GM20431 (cell line): ENCODE results near the gene GGNBP2.

ENCODE experiments used
- in situ Hi-C: fragments of 300-500 bp; cut with MseI, MboI; formaldehyde crosslinking; loops from one replicate; pipeline ENCODE4 v1.15.0; 2020; ENCODE audit warnings: low sequenced_read_pairs; ENCODE audit not compliant: unreplicated experiment

Gene GGNBP2

DNA sequence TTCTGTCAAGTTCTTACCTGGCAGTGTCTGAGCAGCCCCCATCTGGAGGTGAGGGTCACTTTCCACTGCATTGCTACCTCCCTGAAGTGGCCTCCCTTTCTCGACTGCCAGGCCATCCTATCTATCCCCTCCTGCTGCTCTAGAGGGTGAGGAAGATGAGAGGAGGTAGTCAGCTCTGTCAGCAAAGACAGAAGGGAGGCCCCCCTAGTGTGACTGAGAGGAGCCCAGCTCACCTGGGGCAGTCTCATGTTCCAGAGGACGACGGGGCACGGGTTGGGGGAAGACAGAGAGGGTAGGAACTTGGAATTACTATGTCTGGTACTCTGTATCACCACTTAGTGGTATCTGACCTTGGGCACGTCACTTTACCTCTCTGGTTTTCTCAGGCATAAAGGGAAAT is 32.1 kb upstream of the GGNBP2 start:
- in situ Hi-C loops: no loop called here

DNA sequence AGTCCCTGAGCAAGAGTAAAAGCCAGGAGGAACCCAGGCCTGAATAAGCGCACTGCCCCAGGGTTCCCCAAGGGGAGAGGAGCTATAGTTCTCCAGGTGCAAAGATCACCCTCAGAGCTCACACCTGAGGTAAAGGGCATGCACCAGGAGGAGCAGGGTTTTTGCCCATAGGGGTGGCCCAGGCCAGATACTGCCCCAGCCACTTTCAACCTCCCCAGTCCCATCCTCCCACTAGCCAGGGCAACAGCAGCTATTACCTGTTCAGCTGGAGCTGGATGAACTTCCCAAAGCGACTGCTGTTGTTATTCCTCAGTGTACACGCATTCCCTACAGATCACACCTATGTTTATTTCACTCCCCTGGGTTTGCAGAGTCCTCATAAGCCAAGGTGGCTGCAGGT is 29.9 kb upstream of the GGNBP2 start:
- in situ Hi-C loops: no loop called here

DNA sequence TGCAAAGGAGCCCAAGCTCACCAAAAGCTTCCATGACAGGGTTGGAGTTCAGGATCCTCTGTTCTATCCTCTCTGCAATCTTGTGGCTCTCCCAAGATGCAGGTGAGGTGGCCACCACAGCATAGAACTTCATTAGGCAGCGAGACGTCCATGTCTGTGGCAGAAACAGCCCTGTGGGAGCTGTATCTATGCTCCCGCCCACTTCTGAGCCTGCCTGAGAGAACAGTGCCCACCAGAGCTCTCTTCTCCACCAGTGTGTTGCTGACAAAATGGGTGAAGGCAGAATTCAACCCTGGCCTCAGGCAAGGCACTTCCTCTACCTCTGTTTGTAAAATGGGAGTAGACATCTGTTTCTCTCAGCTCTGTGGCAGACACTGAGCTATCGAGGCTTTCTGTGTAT is 28.9 kb upstream of the GGNBP2 start:
- in situ Hi-C loops: no loop called here

DNA sequence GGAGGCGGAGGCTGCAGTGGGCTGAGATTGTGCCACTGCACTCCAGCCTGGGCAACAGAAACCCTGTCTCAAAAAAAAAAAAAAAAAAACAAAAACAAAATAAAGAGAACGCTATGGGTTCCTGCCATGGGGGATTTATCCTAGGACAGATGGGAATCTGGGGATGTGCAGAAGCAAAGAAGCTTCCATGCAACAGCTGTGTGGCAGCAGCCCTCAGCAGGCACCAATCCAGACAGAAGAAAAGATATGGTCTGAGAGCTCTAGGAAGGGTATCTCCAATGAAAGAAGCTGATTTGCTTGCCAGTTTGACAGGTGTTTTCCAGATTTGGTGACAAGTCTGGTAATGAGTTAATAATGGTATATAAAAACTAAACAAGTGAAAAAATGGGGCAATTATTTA is 21.6 kb upstream of the GGNBP2 start:
- in situ Hi-C loops: no loop called here

GRCh38 chr17:36524428-36524876 is 20.3 kb upstream of the GGNBP2 start:
- in situ Hi-C loops: no loop called here

DNA sequence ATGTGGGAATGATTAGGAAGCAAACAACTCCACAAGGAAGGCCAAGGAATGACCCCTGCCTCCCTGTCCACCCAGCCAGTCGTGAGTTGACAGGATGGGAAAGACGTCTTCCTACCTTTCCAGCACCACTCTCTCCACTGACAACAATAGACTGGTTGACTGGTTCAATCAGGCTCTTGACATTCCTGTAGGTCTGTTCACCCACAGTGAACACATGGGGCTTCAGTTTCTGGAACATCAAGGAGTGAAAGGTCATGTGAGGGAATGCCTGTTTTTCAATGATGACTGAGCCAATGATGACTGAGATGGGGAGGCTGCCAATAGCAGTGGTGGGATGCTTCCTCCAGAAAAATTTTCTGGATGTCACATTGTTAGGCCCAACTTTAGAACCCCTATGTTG is 19.6 kb upstream of the GGNBP2 start:
- in situ Hi-C loops: no loop called here

DNA sequence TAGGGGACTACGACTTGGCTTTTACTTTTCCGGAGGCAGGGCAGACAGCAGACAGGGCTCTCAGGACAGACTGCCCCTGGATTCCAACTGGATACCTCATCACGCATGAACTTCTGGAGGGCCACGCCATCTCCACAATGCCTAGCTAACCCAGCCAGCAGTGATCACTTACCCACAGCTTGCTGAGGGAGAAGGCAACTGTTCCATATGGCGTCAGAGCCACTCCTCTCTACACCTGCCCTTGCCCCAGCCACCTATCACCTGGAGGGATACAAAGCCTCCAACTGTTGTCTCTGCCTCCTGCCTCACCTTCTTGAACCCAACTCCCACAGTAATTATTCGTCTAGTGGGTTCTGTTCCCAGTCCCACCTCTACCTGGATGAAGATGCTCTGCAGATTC is 18.8 kb upstream of the GGNBP2 start:
- in situ Hi-C loops: no loop called here

DNA sequence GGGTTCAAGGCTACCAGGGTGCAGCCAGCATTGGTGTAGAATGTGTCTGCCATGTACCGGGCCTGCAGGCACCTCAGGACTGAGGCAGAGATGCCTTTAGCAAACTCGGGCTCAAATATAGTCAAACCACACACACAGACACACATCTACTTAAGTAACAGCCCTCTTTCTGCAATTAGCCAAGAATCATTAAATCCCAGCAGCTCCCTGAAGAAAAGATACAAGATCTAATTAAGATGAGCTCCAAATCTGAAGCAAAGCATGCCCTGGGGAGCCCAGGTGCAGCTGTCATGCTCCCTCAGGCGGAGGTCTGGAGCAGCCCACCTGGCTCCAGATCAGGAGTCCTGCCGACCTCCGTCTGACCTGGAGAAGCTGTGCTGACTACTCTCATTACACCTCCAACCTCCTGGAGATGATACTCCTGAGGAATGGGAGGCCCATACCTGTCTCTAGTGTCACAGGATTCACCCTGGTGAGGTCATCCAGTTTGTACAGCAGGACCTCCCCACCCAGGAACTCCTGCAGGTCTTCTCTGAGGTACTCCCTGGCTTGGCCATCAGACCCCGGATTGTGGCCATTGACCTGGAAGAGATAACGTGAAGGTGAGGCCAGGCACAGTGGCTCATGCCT is 17.0 kb upstream of the GGNBP2 start:
- in situ Hi-C loops: no loop called here

- in situ Hi-C loops: no loop called here
Measured at GRCh38 chr17:36529121-36529520, 15.6 kb upstream of the GGNBP2 start.

- in situ Hi-C loops: no loop called here
Measured at GRCh38 chr17:36532435-36532975, 12.2 kb upstream of the GGNBP2 start.

DNA sequence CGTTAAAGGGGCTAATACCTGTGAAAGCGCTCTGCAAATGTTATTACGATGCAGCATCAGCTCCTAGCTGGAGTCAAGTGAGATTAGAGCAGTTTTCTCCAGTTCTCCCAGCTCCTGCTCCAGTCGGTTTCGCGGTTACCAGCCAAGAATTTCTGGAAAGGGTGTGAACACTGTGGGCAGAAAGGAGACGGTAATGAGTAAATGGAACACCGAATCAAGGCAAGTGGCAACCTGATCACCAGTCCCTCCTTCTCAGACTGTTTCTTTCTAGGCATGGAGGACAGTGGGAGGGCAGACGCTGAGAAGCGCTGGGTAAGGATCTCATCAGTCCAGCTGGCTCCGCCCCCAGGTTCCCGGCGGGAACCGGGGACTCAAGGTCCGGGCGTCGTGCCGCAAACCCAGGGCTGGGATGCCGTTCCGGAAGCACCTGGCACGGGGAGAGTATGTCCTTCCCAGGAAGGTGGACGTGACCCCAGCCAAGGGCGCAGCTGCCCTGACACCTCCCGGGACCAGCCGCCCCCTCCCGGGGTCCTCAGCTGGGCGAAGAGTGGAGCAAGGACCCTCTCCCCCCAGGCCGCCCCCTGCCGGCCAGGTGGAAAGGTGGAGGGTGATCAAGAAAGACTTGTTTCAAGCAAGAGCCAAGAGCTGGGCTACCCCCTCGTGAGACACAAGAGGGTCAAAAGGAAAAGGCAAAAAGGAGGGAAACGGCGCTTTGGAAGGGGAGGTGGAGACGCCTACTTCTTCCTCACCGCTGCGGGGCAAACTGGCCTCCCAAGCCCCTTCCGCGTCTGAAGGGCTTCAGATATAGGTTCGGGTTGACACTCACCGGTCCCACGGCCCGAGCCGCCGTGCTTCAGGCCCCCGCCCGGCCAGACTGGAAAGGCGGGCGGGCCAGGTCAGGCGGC is 10.5 kb upstream of the GGNBP2 start:
- in situ Hi-C loops: no loop called here

DNA sequence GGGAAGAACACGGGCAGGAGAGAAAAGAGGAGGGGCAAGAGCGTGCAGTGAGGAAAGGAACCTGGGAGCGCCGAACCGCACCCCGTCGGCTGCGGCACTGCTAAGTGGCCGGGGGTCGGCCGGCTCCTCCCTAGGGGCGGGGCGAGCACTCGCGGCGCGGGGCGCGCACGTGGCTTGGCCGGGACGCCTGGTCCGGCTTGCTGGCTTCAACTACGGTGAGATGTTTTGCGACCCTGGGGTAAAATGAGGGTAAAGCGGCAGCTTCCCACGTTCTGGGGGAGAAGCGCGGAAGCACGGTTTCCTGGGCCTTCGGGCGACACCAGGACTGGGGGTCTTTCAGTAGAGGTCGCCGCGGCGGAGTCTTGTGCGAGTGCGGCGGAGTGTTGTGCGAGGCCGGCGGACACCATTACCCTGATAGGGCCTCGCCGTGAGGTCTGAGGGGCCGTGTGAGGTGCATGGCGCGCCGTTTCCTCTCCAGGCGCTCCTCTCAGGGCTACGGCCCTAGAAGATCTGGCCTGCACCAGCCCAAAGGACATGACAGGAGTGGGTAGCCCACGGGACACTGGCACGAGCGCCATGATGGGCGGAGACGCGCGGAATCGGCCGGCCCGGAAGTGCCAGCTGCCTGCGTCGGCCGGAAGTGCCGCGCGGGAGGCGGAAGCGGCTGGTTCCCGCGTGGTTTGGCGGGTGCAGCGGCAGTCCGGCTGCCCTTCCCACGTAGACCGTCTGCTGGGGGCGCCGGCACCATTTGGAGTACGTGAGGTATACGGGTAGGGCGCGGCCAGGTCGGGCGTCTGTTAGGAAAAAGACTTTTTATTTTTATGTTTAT is 9.7 kb upstream of the GGNBP2 start, which contains the start of the genes MYO19 and PIGW:
TSS of gene MYO19 (minus strand) at position 29 of the 829 bp plus-strand sequence. CDS start 2,330 bp downstream, outside the sequence.
TSS of gene PIGW (plus strand) at position 148 of the 829 bp plus-strand sequence. CDS start 2,115 bp downstream, outside the sequence.
- in situ Hi-C loops: no loop called here

DNA sequence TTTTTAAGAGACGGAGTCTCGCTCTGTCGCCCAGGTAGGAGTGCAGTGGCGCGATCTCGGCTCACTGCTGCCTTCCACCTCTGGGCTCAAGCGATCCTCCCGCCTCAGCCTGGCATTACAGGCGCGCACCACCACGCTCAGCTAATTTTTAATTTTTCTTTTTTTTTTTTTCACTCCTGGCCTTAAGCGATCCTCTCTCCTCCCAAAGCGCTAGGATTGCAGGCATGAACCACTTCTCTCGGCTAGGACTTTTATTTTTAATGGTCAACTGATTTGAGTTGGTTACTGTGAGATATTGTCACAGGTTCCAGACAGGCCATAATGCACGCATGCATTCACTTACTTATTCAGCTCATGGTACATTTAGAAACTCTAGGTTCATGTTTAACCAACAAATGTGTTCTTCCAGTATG is 9.0 kb upstream of the GGNBP2 start:
- in situ Hi-C loops: no loop called here

DNA sequence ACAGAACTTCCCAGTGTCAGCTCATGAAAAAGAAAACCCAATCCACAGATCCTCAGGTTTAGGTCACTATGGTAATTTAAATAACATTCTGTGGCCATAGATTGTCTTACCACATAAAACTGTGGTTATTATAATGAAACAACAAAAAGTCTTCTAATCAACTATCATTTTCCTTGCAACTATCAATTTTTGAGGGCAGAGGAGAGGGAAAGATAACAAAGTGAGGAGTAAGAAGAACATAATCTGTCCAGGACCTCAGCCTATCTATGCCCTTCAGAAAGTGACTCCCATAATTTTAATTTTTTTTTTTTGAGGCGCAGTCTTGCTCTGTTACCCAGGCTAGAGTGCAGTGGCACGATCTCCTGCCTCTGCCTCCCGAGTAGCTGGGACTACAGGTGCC is 4.0 kb upstream of the GGNBP2 start:
- in situ Hi-C loops: no loop called here

- in situ Hi-C loops: no loop called here
Measured at GRCh38 chr17:36542755-36543154, 2.0 kb upstream of the GGNBP2 start.

DNA sequence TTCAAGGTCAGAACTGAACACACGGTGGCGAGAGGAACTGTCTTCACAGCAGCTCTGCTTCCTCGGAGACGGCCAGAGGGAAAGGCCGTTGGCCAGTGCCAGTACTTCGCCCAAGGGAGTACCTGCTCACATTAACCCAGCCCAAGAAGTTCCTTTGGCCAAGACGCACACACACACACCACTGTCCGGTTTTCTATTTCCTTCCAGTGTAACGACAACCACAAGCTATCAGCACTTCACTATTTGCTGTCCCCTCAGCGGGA is 744 bp upstream of the GGNBP2 start:
- in situ Hi-C loops: no loop called here

GRCh38 chr17:36545077-36545464 is 352 bp downstream of the GGNBP2 start:
- in situ Hi-C loops: no loop called here

GRCh38 chr17:36545465-36546417 is 1.0 kb downstream of the GGNBP2 start:
- in situ Hi-C loops: no loop called here

DNA sequence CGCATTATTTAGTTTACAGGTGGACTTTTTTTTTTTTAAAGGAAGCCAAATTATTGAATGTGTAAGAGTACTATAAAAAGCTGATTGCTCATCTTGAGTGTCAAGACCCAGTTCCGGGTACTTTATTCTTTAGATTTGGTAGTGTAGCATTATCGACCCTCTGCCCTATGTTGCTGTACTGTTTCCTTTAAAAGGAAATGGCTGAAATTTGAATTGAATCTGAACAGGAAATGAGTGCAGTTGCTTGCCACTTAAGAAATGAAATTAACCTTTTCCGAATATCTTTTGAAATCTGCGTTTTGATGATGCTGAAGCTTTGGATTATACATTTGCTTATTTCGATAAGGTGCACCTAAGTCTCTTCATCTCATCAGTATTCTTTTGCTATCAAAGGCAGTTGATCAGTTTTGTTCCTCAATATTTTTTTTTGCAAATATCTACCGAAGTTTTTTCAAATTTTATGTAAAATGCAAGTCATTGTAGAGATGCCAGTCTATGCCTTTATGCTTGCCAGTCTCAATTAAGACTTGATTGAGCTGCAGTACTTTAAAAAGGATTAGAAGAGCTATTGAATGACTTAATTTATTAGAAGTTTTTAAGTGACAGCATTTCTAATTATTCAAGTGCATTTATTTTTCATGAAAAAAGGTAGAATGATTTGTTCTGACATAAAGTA is 1.8 kb downstream of the GGNBP2 start:
- in situ Hi-C loops: no loop called here
